Stimulated activated CD4-positive, alpha-beta T cell treated with anti-CD3 and anti-CD28 coated beads, Interleukin-1b, Interleukin-23, amount 100 ng/mL, for 24 hours (primary cell): ENCODE measurements around the gene ITIH3.

ENCODE experiments used
- DNase-seq, 4 experiments: peaks; one replicate each; pipeline ENCODE4 v3.0.0-alpha.2; 2020; ENCODE audit warnings: low read depth in 4 of 4, low spot score in 1 of 4

ITIH3 gene

DNA sequence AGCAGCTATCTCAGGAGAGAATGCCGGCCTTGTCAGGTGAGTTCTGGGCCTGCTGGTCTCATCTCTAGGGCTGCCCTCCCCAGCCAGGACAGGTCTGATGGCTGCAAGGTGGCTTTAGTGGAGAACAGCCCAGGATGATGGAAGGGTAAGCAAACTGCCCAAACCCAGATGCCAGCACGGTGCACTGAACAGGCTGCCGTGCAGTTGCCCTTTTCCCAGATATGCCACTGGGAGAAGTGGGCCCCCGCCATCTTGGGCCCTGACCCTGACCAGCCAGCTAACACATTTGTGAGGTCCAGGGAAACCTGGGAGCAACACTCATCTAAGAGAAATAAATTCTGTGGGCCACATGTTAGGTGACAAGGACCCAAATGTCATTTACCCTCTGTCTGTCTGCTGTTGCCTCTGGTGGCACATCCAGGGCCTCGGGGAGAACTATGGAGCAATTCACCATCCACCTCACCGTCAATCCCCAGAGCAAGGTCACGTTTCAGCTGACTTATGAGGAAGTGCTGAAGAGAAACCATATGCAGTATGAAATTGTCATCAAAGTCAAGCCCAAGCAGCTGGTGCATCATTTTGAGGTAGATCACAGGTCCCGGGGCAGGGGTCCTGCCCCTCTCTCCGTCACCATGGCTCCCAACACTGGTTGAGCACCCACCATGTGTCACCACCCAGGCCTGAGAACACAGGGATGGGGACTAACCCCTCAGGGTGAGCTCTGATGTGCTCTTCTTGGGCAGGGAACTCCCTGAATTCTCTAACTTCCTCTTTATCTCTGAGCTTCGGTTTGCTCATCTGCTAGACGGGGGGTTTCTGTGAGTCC, 15.4 kb upstream of the ITIH3 start:
- DNase-seq, result no peak

DNA sequence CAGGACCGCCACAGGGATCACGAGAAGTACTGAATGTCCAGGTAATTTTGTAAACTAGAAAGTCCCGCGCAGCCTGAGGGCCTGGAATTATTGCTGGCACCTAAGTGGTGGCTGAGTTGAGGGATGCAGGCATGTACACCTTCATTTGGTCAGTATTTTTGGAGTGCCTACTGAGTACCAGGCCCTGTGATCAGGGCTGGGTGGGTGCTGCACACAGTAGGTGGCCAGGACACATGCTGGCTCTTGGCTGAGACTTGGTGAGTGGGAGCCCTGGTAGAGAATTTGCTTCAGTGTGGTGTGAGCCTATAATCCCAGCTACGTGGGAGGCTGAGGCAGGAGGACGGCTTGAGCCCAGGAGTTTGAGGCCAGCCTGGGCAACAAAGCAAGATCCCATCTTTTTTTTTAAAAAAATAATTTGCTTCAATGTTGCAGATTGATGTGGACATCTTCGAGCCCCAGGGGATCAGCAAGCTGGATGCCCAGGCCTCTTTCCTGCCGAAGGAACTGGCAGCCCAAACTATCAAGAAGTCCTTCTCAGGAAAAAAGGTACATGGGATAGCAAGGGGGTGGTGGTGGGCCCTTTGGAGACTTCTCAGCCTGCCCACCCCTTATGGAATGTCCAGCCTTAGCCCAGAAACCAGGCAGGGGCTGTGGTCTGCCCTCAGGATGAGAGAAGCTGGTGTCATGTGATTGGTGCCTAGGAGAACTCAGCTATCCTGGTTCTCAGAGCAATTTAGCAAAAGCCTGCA, 14.6 kb upstream of the ITIH3 start:
- DNase-seq, result no peak

DNA sequence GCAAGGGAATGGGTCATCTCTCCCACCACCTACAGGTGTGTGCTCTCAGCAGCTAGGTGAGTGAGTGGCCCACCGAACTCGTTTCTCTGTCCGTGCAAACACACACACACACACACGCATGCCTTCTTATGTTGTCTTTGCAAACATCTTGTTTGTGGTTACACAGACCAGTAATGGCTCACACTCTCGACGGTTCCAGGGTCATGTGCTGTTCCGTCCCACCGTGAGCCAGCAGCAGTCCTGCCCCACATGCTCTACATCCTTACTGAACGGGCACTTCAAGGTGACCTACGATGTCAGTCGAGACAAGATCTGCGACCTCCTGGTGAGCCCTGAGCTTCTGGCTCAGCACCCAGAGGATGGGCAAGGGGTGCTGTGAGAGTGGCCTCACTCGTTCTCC, 12.9 kb upstream of the ITIH3 start:
- DNase-seq, result no peak

GRCh38 chr3:52782412-52783210, 12.0 kb upstream of the ITIH3 start:
- no peak for DNase-seq

DNA sequence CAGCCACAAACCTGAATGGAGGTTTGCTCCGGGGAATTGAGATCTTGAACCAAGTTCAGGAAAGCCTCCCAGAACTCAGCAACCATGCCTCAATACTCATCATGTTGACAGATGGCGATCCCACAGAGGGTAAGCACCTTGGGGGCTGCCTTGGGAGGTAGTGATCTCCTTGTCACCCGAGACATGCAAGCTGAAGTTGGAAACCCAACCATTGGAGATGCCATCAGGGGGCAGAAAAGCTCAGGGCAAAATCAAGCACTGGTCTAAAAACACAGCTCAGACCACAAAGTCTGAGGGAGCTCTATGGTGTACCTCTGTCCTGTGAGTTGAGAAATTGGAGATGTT, 11.4 kb upstream of the ITIH3 start:
- DNase-seq, result no peak

GRCh38 chr3:52784021-52784621, 10.5 kb upstream of the ITIH3 start:
- no peak for DNase-seq

DNA sequence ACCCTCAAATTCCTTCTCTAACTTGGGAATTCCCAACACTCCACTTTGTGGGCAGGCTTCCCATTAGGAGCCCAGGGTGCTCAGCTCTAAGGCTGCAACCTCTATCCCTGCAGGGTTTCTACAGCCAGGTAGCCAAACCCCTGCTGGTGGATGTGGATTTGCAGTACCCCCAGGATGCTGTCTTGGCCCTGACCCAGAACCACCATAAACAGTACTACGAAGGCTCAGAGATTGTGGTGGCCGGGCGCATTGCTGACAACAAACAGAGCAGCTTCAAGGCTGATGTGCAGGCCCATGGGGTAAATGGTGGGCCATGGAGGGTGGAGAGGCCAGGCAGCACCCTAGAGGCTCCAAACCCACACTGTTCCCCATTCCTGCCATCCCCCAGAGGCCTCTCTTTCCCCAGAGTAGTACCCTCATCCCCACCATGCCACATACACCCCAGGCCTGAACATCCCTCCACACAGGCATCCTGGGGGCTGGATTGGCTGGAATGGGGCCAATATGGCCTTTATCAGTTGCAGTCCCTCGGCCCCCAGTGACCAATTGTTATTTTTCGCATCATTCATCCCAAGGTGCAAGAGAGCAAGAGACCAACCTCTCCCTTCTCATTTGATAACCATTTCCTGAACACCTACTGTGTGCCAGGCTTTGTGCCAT, 9.5 kb upstream of the ITIH3 start:
- DNase-seq, result no peak

DNA sequence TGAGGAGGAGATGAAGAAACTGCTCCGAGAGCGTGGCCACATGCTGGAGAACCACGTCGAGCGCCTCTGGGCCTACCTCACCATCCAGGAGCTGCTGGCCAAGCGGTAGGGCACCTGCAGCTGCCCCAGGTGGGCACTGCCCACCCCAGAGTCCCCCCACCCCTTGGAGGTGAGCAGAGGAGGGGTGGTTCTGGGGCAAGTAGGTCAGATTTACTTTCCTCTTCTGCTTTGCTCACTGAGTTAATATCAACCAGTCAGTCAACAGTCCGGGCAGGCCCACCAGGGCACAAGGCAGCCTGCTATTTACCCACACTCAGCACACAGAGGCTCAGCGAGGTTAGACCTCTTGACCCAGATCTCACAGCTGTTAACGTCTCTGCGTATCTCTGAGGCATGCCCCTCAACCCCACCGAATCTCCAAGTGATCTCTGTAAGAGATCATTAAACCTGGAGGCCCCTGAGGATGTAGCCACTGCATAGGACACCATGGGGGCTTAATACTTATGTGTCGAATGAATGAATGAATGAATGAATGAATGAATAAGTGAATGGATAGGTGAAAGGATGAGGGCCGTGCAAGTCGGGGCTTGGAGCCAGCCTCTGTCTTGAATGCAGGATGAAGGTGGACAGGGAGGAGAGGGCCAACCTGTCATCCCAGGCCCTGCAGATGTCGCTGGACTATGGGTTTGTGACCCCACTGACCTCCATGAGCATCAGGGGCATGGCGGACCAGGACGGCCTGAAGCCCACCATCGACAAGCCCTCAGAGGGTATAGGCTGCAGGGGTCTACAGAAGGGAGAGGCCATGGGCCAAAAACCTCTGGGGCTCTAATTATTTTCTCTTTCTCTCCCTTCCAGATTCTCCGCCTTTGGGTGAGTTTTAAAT, 8.0 kb upstream of the ITIH3 start:
- DNase-seq, result no peak

DNA sequence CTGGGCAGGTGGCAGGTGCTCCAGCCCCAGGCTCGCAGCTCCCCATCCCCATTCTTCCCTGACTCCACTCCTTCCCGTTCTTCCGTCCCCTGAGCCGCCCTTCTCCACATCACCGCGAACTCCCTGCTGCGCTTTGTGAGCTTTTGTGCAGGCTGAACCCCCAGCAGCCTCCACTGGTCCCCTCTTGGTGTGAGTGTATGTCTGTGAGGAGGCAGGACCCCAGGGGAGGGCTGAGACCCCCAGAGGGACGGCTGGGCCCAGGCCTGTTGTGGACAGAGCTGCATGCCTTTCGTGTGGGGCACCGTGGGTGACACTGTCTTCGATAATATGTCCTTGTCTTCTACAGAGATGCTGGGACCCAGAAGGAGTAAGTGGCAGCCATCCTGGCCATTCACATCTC, 7.3 kb upstream of the ITIH3 start:
- DNase-seq, result no peak

GRCh38 chr3:52787672-52788625, 6.6 kb upstream of the ITIH3 start:
- DNase-seq, result no peak

- no peak for DNase-seq
These were observed 5.5 kb upstream of the ITIH3 start for GRCh38 chr3:52788890-52789745.

DNA sequence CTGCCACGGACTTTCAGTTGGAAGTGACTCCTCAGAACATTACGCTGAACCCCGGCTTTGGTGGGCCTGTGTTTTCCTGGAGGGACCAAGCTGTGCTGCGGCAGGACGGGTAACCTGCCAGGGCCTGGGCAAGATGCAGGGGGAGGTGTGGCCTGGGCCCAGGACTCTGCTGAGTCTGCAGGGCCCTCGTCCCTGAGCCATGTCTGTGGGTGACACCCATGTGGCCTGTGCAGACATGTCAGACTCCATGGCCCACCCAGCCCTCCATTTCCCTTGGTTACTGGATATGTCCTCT, 4.9 kb upstream of the ITIH3 start:
- no peak for DNase-seq

DNA sequence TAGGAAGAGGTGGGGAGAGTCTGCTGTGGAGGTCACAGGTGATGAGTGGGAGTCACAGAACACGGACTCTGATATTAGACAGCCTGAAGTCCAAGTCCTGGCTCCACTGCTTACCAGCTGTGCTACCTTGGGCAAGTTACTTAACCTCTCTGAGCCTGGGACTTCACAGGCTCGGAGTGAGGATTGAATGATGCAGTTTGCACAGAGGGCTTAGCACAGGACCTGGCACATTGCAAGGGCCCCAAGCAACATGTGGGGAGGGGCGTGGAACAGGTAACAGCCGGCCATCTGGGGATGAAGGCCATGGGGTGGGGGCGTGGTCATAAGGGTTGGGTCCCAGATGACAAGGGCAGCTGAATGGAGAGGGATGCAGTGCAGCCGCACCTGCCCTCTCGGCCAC, 4.3 kb upstream of the ITIH3 start:
- no peak for DNase-seq

DNA sequence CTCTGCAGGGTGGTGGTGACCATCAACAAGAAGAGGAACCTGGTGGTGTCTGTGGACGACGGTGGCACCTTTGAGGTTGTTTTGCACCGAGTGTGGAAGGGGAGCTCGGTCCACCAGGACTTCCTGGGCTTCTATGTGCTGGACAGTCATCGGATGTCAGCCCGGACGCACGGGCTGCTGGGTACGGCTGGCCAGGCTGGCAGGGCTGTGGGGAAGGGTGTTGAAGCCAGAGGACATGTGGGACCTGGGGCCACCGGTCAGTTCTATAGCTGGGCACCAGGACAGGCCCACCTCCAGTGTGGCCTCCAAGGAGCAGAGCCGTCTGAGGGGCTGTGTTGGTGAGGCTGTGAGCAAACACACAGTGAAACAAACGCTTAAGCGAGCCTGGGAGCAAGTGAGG, 3.9 kb upstream of the ITIH3 start:
- DNase-seq, result no peak

GRCh38 chr3:52791366-52791765, 3.2 kb upstream of the ITIH3 start:
- DNase-seq, result no peak

DNA sequence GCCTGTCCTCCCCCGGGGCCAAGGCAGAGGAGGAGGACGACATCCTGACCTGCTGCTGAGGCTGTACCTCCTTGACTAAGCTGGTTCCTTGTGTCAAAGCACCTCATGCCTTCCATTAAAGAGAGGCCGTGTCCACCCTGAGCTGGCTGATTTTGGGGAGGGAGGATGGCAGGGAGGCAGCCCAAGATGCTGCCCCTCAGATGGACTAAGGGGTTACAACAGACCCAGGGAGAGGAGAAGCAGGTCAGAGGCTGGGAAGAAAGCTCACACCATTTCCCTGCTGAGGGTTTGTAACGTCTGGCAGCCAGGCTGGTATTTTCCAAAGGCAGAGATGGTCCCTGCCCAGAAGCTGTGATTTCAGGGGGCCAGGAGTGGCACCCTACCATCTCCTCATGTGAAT, 2.7 kb upstream of the ITIH3 start:
- no peak for DNase-seq

DNA sequence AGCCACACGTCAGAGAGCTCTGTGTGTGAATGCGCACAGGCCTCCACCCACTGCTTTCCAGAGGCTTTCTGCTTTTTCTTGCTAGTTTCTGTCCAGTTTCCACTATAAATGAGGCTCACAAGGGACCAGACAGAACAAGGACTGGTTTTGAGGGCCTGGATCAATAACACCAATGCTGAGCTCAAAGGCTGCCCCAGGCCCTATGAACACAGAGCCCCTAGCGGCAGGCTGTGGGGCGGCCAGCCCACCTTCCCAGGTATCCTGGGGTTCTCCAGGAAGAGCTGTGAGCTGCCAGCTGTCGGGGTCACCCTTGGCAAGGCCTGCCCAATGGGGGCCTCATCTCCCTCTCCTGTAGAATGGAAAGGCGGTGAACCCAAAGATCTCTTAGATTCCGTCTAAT, 2.2 kb upstream of the ITIH3 start:
- no peak for DNase-seq
